Stimulated activated CD4-positive, alpha-beta T cell treated with anti-CD3 and anti-CD28 coated beads, Interleukin-15, amount 100 ng/mL, for 48 hours (primary cell): Measurements from ENCODE around the gene PCK1.

Experiments
- DNase-seq, 2 donors: peaks; one replicate each; pipeline ENCODE4 v3.0.0-alpha.2; 2020; ENCODE audit warnings: low read depth in 2 of 2

PCK1 gene

DNA sequence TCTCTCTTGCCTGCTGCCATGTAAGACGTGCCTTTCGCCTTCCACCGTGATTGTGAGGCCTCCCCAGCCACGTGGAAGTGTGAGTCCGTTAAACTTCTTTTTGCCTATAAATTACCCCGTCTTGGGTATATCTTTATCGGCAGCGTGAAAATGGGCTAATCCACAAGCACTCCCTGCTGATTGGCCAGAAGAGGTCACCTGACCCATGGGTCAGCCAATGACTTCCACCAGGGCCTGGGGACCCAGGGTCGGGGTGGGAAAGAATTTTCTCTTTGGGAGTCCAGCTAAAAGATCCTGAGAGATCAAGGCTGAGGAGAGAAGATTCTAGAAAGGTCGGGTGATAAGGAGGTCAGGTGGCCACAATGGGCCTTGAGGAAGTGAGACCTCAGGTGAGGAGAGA, 42.2 kb downstream of the PCK1 start:
- DNase-seq: no peak

DNA sequence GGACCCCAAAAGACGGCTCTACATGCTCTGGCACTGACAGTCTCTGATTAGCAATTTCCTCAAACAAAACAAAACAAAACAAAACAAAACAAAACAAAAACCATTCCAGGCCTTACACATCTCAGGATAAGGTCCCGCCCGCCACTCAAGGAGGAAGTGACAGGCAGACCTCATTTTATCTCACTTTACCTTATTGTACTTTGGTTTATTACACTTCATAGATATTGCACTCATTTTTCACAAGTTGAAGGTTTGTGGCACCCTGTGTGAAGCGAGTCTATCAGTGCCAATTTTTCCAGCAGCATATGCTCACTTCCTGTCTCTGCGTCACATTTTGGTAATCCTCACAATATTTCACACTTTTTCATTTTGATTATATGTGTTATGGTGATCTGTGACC, 44.1 kb downstream of the PCK1 start:
- no peak for DNase-seq

DNA sequence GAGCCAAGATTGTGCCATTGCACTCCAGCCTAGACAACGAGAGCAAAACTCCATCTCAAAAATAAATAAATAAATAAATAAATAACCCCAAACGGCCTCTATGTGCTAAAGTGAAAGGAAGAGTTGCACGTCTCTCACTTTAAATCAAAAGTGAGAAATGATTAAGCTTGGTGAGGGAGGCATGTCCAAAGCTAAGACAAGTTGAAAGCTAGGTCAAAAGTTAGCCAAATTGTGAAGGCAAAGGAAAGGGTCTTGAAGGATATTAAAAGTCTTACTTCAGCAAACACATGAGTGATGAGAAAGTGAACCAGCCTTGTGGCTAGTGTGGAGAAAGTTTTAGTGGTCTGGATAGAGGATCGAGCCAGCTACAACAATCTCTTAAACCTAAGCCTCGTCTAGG, 45.0 kb downstream of the PCK1 start:
- no peak for DNase-seq

DNA sequence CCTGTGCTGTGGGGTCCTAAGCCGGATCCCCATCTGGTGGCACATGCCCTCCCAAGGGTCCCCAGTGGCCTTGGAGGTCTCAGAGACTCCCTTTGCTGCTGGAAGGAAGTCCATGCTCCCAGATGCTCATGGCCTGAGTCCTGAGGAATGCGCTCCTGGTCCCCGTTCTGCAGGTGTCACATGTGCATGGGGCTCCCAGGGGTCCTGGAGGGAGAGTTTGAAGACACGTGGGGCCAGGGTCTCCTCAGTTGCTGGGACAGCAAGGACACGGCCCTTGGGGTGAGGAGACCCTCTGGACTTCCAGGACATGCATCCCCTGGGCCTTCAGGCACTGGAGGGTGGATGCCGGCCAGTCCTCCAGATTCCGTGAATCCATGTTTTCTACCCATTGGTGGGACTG, 47.6 kb downstream of the PCK1 start:
- no peak for DNase-seq

DNA sequence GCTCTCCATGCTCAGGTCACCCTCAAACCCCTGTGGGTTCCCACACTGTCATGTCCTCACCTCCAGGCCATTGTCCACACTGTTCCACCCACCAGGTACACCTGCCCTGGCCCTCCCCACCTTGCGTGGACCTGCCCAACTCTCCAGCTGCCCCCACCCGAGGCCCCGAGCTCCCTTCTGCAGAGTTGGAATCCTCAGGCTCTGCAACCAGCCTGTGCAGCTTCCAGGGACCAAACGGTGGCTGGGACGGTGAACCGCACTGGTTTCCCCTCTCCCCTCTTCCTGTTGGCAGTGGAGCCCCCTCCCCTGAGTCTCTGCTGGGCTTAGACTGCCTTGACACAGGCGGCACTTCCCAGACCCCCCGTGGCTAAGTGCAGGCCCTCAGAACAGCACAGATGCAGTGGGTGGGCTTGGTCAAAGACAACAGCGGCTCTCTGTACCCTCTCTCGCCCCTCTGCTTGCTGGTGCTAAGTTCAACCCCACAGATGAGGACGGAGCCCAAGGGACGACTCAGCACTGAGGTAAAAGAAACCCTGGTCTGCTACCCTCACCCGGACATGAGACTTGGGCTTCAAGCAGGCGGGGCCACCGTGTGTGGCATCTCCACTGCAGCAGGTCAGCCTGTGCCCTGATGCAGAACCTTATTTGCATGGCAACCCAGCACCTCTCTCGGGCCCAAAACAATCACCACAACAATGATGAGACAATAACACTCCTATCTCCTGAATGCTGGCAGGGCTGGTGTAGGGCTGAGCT, 48.4 kb downstream of the PCK1 start:
- DNase-seq: no peak

DNA sequence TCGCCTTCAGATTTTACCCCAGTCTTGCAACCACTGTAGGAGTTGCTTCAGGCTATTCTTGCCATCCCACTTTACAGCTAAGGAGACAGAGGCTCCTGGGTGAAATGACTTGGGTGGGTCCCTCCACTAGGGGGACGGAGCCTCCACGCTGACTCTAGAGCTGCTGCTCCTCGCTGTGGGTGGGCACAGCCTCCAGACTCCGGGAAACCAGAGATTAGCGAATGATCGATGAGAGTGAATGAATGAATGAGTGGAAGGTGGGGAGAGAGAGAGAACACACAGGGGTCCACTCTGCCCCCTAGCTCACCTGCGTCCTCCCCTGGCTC, 48.9 kb downstream of the PCK1 start:
- no peak for DNase-seq

DNA sequence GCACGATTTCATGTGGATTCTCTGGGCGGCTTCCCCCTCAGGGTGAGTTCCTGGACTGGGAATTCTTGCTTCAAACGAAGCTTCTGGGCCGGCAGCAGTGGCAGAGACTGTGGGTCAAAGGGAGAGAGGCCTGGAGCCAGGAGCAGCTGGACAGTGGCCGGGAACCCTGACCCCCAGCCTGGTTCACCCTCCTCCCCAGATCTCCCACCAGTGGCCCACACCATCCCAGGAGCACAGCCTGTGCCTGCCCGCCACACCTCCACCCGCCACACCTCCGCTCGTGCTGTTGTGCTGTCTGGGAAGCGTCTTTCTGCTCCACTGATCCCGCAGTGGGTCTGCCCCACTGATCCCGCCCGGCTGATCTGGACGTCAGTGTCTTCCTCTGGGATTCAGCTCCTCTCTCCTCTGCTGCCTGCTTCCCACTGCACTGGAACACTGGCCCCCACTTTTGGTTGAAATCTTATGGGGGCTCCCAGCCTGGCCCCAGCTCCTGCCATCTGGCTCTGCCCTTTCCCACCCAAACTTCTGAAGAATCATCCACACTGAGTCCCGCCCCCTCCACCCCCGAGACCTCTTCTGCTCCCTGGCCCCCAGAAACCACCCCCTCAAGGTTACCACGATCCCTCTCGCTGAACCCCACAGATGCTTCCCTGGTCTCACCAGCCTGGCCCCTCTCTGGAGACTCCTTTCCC, 49.5 kb downstream of the PCK1 start:
- no peak for DNase-seq

DNA sequence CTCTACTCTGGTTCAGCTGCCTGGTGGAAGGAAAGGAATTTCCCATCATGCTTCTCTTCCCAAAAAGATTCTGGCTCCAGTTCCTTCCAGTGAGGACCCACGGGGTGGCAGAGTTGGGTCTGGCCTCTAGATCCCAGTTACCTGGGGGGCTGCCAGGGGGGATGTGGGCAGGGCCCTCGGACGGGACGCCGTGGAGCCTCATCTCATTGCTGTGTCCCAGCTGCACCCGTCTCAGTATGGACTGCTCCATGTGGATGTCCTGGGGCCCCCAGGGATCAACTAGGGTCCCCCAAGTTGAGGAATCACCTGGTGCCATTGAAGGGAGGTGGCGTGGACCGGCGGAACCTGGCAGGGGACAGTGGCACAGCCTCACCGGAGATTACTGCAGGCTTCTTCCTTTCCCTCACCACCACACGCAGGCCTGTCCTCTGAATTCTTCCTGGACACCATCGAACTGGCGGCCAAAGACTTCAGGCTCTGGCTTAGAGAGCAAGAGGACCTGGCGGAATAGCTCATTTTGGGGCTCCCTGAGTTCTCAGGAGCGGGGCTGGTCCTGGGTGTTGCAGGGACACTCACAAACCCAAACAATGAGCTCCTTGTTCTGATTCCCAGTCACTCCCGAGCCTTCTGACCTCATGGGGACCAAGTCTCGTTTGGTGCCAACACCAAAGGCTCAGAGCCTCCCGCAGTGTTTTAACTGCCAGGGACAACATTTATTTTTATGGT, 50.8 kb downstream of the PCK1 start:
- DNase-seq: no peak

DNA sequence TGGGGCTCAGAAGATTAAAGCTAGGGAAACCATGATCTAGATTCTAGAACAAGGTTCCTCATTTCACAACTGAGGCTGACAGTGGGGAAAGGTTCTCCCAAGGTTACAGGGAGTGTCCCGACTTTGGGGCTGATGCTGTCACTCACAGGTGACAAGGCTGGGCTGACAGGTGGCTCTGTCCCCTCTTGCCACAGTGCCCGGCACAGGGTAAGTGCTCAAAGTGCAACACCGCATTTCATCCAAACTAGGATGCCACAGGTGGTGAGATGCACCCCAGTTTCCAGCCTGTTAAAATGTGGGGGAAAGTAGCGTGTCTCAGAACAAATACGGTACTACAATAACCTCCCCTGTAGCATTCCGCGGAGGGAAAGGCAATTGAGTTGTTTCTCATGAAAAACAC, 51.5 kb downstream of the PCK1 start:
- DNase-seq: no peak

DNA sequence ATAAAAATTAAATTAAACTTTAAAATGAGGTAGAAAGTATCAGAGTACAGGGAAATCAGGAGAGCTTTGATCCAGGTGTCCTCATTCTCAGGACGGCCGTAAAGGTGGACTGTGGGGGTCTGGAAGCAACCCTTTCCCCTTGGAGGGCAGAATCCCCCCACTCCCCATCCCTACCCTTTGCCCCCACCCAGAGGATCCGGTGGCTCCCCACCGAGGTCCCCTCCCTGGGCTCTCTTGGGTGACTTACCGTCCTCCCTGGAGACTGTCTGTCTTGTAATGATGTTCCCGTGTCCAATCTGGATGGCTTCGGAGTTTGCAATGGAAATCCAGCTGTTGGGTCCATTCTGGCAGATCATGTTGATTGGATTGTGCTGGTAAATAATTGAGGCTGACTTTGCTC, 52.0 kb downstream of the PCK1 start:
- no peak for DNase-seq

DNA sequence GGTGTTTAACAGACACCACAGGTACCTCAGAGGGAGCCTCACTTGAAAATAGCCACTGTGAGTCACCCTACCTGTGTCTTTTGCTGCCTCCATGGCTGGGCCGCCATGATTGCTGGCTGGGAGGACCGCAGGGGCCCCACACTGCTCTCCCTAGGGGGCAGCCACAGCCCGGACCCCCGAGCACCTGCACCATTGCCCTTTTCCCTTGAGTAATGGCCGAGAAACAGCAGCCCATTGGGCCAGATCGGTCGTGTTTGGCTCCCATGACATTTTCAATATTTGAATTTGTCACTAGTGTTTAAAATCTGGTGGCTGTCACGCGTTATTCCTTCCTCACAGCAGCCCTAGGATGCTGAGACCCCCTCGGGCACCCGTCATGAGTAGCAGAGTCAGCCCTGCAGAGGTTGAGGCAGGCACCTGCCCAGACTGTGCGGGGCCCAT, 52.6 kb downstream of the PCK1 start:
- DNase-seq: no peak

DNA sequence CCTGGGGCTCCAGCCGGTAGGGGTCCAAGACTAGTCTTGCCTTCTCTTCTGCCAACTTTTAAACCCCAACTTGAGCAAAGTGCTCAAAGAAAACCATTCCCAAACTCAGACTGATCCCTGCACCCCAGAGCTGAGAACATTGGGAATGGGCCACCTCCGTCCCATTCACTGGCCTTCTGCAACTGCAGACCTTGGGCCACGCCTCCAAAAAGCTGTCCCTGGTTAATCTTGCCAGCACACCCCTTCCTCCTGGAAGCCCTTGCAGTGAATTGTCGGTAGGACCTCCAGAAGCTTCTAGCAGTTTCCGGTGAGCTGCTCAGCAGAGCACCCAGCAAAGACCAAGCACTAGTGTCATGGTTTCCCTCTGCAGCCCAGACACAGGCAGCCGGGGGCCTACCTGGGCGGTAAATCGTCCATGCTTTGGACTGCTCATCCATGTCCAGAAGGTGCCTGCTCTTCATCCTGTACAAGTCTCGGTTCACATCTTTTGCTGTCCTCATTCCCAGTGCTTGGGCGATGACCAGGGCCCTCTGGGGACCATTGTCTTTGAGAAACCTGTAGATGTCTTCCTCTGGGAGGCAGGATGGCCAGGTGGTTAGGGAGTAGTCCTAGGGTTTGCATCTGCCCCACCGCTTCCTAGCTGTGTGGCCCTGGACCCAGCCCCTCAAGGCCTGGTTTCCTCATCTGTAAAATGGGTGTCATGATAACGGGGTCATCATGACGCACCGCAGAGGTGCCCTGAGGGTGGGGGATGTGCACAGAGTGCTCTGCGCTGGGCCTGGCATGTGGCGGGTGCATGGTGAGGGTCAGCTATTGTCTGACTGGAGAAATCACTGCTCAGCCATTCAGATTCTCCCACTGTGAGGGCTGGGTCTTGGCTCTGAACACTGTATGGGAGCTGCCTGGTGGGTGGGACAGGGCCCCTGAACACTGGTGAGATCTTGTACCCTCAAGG, 53.9 kb downstream of the PCK1 start:
- no peak for DNase-seq

DNA sequence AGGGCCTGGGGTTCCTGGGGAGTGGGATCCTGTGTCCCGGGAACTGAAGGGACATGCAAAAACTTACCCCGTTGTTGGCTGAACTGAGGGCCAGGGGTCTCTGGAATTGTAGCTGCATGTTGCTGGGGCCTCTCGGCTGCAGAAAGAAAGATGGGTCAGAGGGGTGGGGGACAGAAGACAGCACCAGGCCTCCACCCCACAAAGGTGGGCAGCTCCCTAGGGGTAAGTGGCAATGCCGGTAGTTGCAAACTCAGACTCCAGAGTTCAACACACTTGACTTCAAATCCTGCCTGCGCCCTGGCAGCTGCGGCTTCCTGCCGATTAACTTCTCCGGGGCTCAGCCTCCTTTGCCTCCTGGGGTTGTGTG, 54.5 kb downstream of the PCK1 start:
- no peak for DNase-seq

DNA sequence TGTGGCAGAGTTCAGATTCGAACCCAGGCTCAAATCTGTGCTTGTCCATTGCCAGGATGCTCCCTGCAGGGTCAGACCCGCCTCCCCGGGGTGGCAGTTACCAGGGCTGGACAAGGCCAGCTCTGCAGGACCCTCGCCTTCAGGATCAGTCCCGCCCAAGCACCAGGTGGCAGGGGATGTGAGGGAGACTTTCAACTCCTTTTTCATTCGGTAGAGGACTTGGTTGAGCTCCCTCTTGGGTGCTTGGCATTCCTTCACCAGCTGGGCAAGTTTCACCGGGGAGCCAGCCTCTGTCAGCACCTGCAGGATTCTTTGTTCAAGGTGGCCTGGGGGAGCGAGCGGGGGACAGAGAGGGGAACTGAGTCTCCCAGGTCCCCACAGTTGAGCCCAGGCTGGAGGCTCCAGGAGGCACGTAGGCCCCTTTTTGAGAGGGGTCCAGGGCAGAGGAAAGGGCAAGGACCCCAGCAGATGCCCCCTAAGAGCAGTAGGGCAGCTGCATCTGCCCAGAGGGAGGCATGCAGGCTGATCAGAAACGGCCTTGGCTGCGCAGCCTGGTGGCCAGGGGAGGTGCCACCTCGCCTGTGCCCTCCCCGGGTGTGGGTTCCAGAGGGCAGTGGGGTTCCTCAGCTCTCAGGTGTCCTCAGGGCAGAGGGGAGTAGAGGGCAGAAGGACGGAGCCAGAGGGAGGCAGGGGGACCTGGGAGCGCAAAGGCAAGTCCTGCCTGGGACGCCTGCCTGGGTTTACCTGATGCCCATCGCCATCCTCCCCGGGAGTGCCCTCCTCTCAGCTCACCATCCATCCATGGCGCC, 55.4 kb downstream of the PCK1 start:
- DNase-seq: no peak

DNA sequence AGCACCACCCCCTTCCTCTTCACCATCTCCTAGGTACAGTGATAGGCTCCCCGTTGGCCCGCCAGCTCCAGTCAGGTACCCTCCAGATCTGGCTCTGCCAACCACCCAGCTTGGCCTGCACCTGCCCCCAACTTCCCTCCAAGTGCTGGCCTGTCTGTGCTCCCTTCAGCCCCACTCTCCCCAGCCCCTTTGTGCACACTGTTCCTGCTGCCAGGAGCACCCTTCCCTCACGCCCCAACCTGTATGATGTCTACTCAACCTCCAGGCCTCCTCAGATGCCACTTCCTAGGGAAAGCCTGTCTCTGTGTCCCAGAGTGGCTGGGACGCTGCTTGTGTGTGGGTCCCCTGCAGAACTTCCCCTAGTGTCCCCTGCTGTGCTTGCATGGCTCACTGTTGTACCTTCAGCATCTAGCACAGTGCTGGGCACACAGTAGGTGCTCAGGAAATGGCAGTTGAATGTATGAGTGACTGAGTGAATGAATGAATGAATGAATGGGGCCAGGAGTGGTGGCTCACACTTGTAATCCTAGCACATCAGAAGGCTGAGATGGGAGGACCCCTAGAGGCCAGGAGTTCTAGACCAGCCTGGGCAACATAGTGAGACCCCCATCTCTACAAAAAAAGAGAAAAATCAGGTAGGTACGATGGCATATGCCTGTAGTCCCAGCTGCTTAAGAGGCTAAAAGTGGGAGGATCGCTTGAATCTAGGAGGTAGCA, 56.3 kb downstream of the PCK1 start:
- DNase-seq: no peak
